ENCODE results near the gene TMEM255B.

Gene TMEM255B

GRCh38 chr13:113763961-113764792 lies 5.2 kb downstream of the TMEM255B start:
- Histone ChIP-seq H3K9me2 (replicated peaks; ENCODE audit: low read depth, low read length) (no peaks in the 10 kb centered on the region), H3K36me3 (ENCODE audit: insufficient read depth, low read length) (no peaks in the 10 kb centered on the region), H3K9me3 (ENCODE audit: insufficient read depth, low read depth, low read length) (no peaks in the 10 kb centered on the region; the same call in 1 of the 2 replicates), H3K9ac (ENCODE audit: low read depth, low read length, poor library complexity, severe bottlenecking) (no peak overlapping the region), H4K20me1 (ENCODE audit: insufficient read depth, low read length, poor library complexity, severe bottlenecking) (no peaks in the 10 kb centered on the region), H3K4me3 (ENCODE audit: low read length, poor library complexity, severe bottlenecking) (no peak overlapping the region), H3K27me3 (ENCODE audit: insufficient read depth, low read length, poor library complexity, severe bottlenecking) (no peaks in the 10 kb centered on the region), H3K4me2 (ENCODE audit: low read depth, low read length, poor library complexity, severe bottlenecking) (no peak overlapping the region), H3K79me2 (ENCODE audit: insufficient read depth, low read length) (no peaks in the 10 kb centered on the region), H3F3A (ENCODE audit: low read depth) (no peaks in the 10 kb centered on the region), H3K4me1 (ENCODE audit: insufficient read depth, low read length, poor library complexity, severe bottlenecking) (no peaks in the 10 kb centered on the region), H2AFZ (ENCODE audit: low read length) (no peak overlapping the region)
- TF ChIP-seq EZH2phosphoT487 (IDR thresholded peaks at IDR 0.05; ENCODE audit: borderline replicate concordance) (no peak), CTCF (conservative IDR thresholded peaks at IDR 0.05; ENCODE audit: low read length) (no peak)

- Histone ChIP-seq H3K9ac (ENCODE audit: low read depth, low read length, poor library complexity, severe bottlenecking) (no peak overlapping the region), H3K36me3 (ENCODE audit: insufficient read depth, low read length) (no peaks in the 10 kb centered on the region), H4K20me1 (ENCODE audit: insufficient read depth, low read length, poor library complexity, severe bottlenecking) (no peaks in the 10 kb centered on the region), H3K9me2 (replicated peaks; ENCODE audit: low read depth, low read length) (no peaks in the 10 kb centered on the region), H3K27me3 (ENCODE audit: insufficient read depth, low read length, poor library complexity, severe bottlenecking) (no peaks in the 10 kb centered on the region), H3F3A (ENCODE audit: low read depth) (no peaks in the 10 kb centered on the region), H3K4me2 (ENCODE audit: low read depth, low read length, poor library complexity, severe bottlenecking) (no peak overlapping the region), H3K4me3 (ENCODE audit: low read length, poor library complexity, severe bottlenecking) (no peak overlapping the region), H3K79me2 (ENCODE audit: insufficient read depth, low read length) (no peaks in the 10 kb centered on the region), H3K4me1 (ENCODE audit: insufficient read depth, low read length, poor library complexity, severe bottlenecking) (no peaks in the 10 kb centered on the region), H3K9me3 (ENCODE audit: insufficient read depth, low read depth, low read length) (no peaks in the 10 kb centered on the region; the same call in 1 of the 2 replicates), H2AFZ (ENCODE audit: low read length) (no peak overlapping the region)
- TF ChIP-seq EZH2phosphoT487 (IDR thresholded peaks at IDR 0.05; ENCODE audit: borderline replicate concordance) (no peak), CTCF (conservative IDR thresholded peaks at IDR 0.05; ENCODE audit: low read length) (no peak)
Measured at GRCh38 chr13:113764793-113765563, 6.0 kb downstream of the TMEM255B start.

- no peaks in the 10 kb centered on the region for H3F3A ChIP-seq (ENCODE audit: low read depth)
- H3K36me3 ChIP-seq (ENCODE audit: insufficient read depth, low read length): no peaks in the 10 kb centered on the region
- no peaks in the 10 kb centered on the region for H3K79me2 ChIP-seq (ENCODE audit: insufficient read depth, low read length)
- no peaks in the 10 kb centered on the region for H4K20me1 ChIP-seq (ENCODE audit: insufficient read depth, low read length, poor library complexity, severe bottlenecking)
- TF ChIP-seq EZH2phosphoT487 (IDR thresholded peaks at IDR 0.05; ENCODE audit: borderline replicate concordance): no peak
- no peak for TF ChIP-seq CTCF (conservative IDR thresholded peaks at IDR 0.05; ENCODE audit: low read length)
- H3K4me2 ChIP-seq (ENCODE audit: low read depth, low read length, poor library complexity, severe bottlenecking): no peak overlapping the region
- no peaks in the 10 kb centered on the region for H3K4me1 ChIP-seq (ENCODE audit: insufficient read depth, low read length, poor library complexity, severe bottlenecking)
- no peaks in the 10 kb centered on the region for H3K9me2 ChIP-seq (replicated peaks; ENCODE audit: low read depth, low read length)
- no peaks in the 10 kb centered on the region for H3K27me3 ChIP-seq (ENCODE audit: insufficient read depth, low read length, poor library complexity, severe bottlenecking)
- H3K9ac ChIP-seq (ENCODE audit: low read depth, low read length, poor library complexity, severe bottlenecking): no peak overlapping the region
- H2AFZ ChIP-seq (ENCODE audit: low read length): no peak overlapping the region
- H3K4me3 ChIP-seq (ENCODE audit: low read length, poor library complexity, severe bottlenecking): no peak overlapping the region
- no peaks in the 10 kb centered on the region; the same call in 1 of the 2 replicates for H3K9me3 ChIP-seq (ENCODE audit: insufficient read depth, low read depth, low read length)
Measured at GRCh38 chr13:113765564-113765910, 6.5 kb downstream of the TMEM255B start.
